GM19455 (cell line): ENCODE measurements around the gene PARD6B.
"Not testable (repeated sequence)": the region's sequence is repeated elsewhere in the genome, so short reads cannot be mapped to it uniquely, and the experiment has no call there.

Source experiments
- ATAC-seq: cut with Tn5 transposase; IDR thresholded peaks from one replicate; pipeline ENCODE4 v1.9.1; 2021; ENCODE audit not compliant: unreplicated experiment

PARD6B gene

GRCh38 chr20:50743087-50743486 lies 11.7 kb downstream of the PARD6B start:
- no peak for ATAC-seq

GRCh38 chr20:50744143-50744792 lies 12.9 kb downstream of the PARD6B start:
- no peak for ATAC-seq

GRCh38 chr20:50745634-50746137 lies 14.3 kb downstream of the PARD6B start:
- no peak for ATAC-seq

GRCh38 chr20:50746138-50746940 lies 15.0 kb downstream of the PARD6B start:
- no peak for ATAC-seq

- no peak for ATAC-seq
These were observed 15.9 kb downstream of the PARD6B start for GRCh38 chr20:50747275-50747674.

GRCh38 chr20:50750145-50750671 lies 18.8 kb downstream of the PARD6B start:
- no peak for ATAC-seq

GRCh38 chr20:50753152-50753551 lies 21.8 kb downstream of the PARD6B start:
- ATAC-seq = no peak

GRCh38 chr20:50754420-50754819 lies 23.0 kb downstream of the PARD6B start:
- ATAC-seq = no peak

GRCh38 chr20:50756447-50756846 lies 25.1 kb downstream of the PARD6B start:
- no peak for ATAC-seq

GRCh38 chr20:50758469-50758868 lies 27.1 kb downstream of the PARD6B start:
- no peak for ATAC-seq

- no peak for ATAC-seq
These were observed 27.6 kb downstream of the PARD6B start for GRCh38 chr20:50758992-50759391.

- no peak for ATAC-seq
These were observed 28.3 kb downstream of the PARD6B start for GRCh38 chr20:50759678-50760077.

- ATAC-seq = no peak
These were observed 30.7 kb downstream of the PARD6B start for GRCh38 chr20:50762045-50762422.

GRCh38 chr20:50762435-50763220 lies 31.2 kb downstream of the PARD6B start:
- no peak for ATAC-seq

- ATAC-seq = not testable (repeated sequence)
These were observed 32.4 kb downstream of the PARD6B start for GRCh38 chr20:50763550-50764458.

GRCh38 chr20:50765251-50765650 lies 33.9 kb downstream of the PARD6B start:
- not testable (repeated sequence) for ATAC-seq

- ATAC-seq = no peak
These were observed 34.3 kb downstream of the PARD6B start for GRCh38 chr20:50765674-50766073.

- ATAC-seq = not testable (repeated sequence)
These were observed 35.8 kb downstream of the PARD6B start for GRCh38 chr20:50766955-50767809.

- ATAC-seq = not testable (repeated sequence)
These were observed 37.6 kb downstream of the PARD6B start for GRCh38 chr20:50768991-50769390.
